GM18867 (cell line): ENCODE results near the gene ABCD4.

Experiments
- ATAC-seq: cut with Tn5 transposase; IDR thresholded peaks from one replicate; pipeline ENCODE4 v1.9.1; 2021; ENCODE audit warnings: mild to moderate bottlenecking, moderate library complexity; ENCODE audit not compliant: unreplicated experiment

The ABCD4 gene

DNA sequence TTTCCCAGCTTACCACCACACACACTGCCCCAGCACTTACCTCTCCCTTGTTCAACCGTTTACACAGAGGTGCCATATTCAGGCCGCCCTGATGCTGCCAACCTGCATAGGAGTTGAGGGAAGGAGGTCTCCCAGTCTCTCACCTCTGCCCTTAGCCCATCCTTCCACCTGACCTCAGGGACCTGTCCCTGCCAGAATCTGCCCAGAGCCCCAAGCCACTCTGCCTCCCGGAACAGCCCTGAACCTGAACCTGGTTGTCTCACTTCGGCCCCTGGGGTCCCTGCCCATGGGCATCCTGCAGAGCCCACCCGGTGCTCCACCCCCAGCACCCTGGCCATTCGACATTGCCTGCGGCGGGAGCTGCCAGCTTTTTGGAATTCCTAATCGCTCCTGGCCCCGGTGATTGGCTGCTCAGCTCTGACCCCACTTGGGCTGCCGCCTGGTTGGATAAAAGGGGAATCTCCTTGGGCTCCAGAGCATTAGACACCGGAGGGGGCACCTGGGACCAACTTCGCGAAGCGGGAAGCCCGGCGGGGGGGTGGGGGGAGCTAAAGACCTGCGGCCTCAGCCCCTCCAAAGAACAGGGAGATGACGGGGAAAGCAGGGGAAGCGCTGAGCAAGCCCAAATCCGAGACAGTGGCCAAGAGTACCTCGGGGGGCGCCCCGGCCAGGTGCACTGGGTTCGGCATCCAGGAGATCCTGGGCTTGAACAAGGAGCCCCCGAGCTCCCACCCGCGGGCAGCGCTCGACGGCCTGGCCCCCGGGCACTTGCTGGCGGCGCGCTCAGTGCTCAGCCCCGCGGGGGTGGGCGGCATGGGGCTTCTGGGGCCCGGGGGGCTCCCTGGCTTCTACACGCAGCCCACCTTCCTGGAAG is 63.5 kb downstream of the ABCD4 start, which contains the start of gene VSX2:
Gene VSX2 (plus strand): TSS at position 476 of the 874 bp plus-strand sequence. CDS start 113 bp downstream, at position 589.
- ATAC-seq, result no peak

DNA sequence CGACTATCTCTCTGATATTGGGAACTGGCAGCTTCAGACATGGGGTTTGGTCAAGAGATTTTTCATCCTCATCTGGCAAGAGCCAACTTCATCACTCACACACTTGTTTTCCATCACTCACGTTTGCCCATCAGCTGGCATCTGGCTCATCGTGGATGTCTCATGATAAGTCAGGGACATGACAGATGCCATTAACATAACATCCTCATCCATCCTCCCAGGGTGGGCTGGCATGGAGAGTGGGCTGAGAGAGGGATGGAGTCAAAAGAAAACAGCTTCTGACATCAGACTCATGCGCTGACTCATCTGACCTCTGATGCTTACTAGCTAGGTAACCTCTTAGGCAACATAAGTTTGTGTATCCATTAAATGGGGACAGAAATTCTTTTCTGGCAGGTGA is 65.3 kb downstream of the ABCD4 start:
- ATAC-seq, result no peak
